ENCODE data around the gene C19orf44.

The C19orf44 gene

GRCh38 chr19:16518483-16519229, 22.5 kb downstream of the C19orf44 start:
- no peak for DNase-seq

GRCh38 chr19:16519230-16519687, 23.1 kb downstream of the C19orf44 start:
- DNase-seq = no peak

- no peak for DNase-seq
Measured at GRCh38 chr19:16520074-16520973, 24.1 kb downstream of the C19orf44 start.

DNA sequence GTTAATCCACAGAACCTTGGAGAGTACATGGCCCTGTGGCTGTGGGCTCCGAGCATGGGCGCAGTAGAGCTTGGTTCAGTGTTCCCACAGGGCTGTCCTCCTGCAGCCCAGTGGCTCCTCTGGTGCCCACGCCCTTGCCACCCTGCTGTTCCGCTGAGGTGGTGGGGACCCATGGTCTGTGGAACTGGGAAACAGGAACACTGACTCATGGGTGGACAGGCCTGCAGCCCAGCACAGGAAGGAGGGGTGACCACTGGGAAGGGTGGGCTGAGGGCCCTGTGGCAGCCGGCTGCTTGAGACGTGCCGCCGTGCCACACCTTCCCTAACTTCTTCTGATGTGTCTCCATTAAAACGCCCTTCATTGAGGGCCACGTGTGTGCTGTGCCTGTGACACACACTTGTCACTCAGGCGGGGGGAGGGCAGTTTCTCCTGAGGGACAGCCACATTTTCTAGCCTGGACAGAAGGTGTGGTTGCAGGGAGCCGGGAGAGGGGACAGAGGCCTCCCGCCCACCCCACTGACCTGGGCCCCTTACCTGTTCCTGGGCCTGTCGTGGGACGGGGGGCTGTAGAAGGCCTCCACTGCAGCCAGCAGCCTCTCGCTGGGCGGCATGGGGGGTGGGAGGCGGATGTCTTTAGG, 24.9 kb downstream of the C19orf44 start:
- DNase-seq = no peak

DNA sequence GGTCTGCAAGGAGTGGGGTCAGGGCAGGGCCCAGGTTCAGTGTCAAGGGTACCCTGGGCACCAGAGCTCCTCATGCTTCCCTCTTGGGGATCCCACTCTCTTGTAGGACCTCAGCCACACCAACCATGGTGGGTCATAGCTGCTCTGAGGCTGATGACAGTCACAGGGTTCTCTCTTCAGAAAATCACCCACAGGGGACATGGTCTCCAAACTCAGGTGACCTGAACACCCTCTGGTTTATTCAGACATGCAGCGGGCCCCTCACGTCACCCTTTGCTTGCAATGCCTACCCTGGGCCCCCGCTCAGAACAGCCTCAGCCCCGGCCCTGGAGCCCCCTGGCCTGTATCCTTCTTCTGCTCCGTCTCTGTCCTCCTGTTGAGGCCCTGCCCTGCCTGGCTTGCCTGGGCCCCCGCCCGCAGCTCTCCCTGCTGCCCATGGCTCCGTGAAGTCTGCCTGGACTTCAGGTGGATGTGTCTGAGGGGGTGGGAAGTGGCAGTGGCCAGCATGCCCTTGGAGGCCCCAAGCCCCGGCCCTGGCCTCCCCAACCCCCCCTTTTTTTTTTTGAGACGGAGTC, 25.6 kb downstream of the C19orf44 start:
- no peak for DNase-seq

GRCh38 chr19:16522559-16523377, 26.6 kb downstream of the C19orf44 start:
- DNase-seq = no peak

- no peak for DNase-seq
Measured at GRCh38 chr19:16524991-16525734, 29.0 kb downstream of the C19orf44 start.

- DNase-seq = no peak
Measured at GRCh38 chr19:16525751-16526481, 29.7 kb downstream of the C19orf44 start.

GRCh38 chr19:16527334-16527935, 31.2 kb downstream of the C19orf44 start:
- no peak for DNase-seq

- DNase-seq = no peak
Measured at GRCh38 chr19:16527971-16528521, 31.9 kb downstream of the C19orf44 start.

DNA sequence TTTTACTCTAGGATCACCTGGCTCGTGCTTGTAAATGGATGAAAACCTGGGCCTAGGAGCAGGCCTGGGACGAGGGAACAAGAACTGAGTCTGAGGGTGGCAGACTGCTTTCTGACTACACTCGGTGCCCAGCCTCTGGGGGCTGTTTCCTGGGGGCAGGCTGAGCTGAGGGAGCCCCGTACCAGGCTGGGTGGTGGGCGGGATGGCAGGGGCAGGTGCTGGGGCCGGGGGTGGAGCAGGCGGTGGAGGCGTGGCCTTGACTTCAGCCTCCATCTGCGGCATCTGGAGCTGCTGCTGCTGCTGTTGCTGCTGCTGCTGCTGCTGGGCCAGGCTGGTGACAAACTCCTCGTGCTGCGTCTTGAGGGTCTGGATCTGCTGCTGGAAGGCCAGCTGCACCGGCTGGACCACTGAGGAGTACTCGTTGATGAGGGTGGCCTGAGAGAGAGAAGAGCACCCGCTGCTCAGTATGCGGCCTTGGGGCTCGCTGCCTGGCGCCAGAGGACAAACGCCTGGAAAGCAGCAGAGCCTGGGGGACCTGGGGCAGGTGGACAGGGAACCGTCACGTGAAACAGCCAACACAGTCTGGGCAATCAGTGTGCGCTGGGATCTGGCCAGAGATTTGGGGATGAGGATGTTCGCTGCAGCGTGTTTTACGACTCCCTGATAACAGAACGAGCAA, 33.4 kb downstream of the C19orf44 start:
- DNase-seq = no peak

DNA sequence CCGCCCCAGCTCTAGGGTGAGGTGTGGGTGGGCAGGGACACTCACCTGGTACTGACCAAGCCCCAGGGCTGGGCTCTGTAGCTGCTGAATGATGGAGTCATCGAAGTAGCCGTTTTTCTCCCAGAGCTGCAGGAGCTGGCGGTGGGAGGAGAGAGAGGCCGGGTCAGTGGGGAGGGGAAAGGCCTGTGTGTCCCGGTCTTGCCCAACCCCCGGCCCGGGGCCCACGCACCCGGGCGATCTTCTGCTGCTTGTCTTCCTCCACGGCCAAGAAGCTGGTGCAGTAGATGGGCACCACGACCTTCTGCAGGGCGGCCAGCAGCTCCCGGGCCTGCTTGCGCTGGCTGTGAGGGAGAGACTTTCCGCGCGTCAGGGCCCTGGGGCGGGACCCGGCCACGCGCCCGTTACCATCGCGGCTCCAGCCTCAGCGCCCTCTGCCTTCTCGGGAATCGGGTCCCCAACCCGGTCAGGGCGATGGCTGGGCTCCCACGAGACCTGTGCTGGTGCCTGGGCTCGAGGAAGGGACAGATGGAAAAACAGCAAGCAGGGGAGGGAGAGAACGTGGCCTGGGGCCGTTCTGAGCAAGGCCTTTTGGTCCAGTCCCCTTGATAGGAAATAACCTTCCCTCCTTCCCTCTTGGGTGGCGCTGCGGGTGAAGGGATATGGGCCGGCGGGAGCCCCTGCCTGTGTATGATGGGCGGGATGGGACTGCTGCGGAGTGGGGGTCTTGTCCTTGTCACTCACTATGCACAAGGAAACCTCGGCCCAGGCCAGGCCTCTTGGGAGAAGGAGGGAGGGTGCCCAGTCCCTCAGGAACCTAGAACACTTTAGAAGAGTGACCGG, 34.6 kb downstream of the C19orf44 start:
- DNase-seq = no peak

GRCh38 chr19:16531380-16531669, 35.1 kb downstream of the C19orf44 start:
- DNase-seq = no peak

DNA sequence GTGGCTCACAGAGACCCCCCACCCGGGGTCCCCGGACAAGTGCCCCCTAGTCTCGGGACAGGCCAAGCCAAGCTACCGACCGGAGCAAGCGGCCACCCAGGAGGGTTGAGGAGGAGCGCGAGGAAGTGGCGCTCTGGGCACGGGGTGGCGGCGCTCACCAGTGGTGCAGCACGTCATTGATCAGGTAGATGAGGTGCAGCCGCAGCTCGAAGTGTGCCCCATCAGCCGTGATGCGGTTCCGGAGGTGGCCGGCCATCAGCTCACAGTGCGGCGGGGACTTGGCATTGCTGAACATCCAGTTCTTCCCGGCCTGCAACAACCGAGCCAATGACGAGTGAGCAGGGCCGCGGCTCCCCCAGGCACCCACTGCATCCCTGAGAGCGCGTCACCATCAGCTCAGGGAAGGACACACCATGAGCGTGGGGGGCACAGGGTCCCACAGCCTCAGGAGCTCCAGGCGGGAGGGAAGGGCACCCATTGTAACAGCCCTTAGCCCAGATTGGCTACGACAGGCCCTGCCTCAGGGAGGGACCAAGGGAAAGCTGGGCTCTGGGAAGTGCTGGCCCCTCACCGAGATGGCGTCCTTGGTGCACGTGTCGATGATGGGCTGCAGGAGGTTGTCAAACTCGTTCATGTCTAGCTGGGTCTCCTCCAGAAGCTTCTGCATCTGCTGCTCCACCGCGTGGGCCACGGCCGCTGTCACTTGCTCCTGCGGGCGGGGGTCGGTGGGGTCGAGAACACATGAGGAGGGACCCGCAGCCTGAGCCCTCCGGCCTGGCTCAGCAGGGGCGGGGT, 36.4 kb downstream of the C19orf44 start:
- no peak for DNase-seq

DNA sequence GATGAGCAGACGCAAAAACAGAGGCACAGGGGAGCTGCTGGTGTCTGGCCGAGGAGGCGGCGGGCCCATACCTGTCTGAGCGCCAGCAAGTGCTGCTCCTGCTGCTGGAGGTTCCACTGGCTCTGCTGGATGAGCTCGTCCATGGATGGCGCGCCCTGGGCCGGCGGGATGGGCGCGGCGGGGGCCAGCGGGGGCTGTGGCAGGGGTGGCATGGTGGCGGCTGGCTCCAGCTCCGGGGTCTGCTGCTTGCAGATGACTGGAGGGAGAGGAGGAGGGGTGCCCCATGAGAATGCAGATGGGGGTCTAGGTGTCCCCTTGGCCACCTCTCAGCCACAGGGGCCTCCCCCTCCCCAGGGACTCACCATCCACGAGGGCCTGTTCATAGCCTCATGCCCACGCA, 39.2 kb downstream of the C19orf44 start:
- DNase-seq = no peak

DNA sequence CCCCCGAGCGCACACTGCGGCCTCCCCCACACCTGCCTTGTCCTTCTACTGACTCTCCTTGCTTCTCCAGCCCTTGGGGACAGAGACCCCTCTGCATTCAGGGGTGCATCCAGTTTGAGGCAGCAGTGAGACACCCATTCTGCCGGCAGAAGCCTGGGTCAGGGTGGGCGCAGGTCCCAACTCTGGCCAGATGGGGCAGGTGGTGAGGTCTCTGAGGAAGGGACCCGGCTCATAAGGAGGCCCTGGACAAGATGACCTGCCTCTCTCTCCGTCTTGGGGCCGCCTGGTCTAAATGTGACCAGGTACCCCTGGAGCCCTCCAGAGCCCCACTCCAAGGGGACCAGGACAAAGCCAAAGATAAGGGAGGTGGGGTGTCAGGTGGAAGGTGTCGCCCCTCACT, 39.9 kb downstream of the C19orf44 start:
- DNase-seq = no peak

DNA sequence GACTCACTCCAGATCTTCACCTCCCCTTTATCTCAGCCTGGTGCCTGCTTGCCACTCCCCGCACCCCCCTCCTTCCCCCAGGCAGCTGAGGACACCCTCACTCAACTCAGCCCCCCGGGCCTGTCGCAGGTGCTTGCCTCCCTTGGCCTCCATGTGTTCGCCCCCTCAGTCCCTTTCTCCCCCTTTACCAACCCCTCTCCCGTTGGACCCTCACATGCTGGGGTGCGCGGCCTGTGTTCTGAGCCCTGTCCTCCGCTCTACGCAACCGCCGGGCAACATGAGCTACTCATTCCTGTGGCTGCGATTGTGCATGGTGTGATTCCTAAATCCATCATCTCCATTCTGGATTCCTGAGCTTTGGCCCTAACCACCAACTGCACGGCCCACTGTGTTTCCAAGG, 40.9 kb downstream of the C19orf44 start:
- DNase-seq = no peak

DNA sequence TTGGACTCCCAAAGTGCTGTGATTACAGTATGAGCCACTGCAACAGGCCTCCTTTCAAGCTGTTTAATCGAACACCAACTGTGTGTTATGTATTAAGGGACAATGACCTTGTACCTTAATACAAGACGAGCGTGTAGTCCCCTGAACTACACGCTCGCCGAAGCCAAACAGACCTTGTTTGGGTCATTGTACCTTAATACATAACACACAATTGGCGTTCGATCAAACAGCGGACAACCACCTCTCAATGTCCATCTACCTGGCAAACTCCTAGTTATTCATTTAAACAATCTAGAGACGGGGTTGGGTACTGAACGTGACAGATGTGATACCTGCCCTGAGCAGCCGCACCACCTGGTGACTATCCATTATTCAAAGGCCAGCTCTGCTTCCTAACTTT, 44.8 kb downstream of the C19orf44 start:
- DNase-seq = no peak
